ENCODE results near the gene PNMA6F. TPM values are rescaled to one million over a fixed set of nuclear protein-coding genes. Genes with fewer than 3 reads are reported as not detected.
"Not testable (repeated sequence)": the region's sequence is repeated elsewhere in the genome, so short reads cannot be mapped to it uniquely, and the experiment has no call there.

Gene PNMA6F
- total RNA-seq, 2 experiments from 2014 or later = not detected

- H3K4me3 ChIP-seq (ENCODE audit: low read length); H3K4me1 ChIP-seq (ENCODE audit: insufficient read depth, low read length); H3K4me3 Mint-ChIP-seq; H3K4me1 Mint-ChIP-seq (ENCODE audit: low read depth); CTCF ChIA-PET; H3K36me3 ChIP-seq (ENCODE audit: insufficient read depth, low read length); H3K27me3 Mint-ChIP-seq; H3K9me3 ChIP-seq (ENCODE audit: control insufficient read depth in 1 of 2, insufficient read depth in 1 of 2, low read length in 2 of 2); H3K36me3 Mint-ChIP-seq (ENCODE audit: low read depth); H3K27ac Mint-ChIP-seq; DNase-seq; POLR2A ChIA-PET; intact Hi-C loops (cut with DNase I, micrococcal nuclease); H3K27me3 ChIP-seq (ENCODE audit: control insufficient read depth in 1 of 2, insufficient read depth in 2 of 2, low read length in 2 of 2); ATAC-seq (ENCODE audit: poor library complexity); H3K27ac ChIP-seq (ENCODE audit: low read depth in 1 of 2, low read length in 2 of 2); H3K9me3 Mint-ChIP-seq: not testable (repeated sequence)
These were observed 45.5 kb downstream of the PNMA6F start for GRCh38 chrX:153276049-153276448.

GRCh38 chrX:153275418-153275817 lies 46.1 kb downstream of the PNMA6F start:
- H3K9me3 ChIP-seq (ENCODE audit: control insufficient read depth in 1 of 2, insufficient read depth in 1 of 2, low read length in 2 of 2); H3K27me3 Mint-ChIP-seq; H3K27ac ChIP-seq (ENCODE audit: low read depth in 1 of 2, low read length in 2 of 2); H3K9me3 Mint-ChIP-seq; POLR2A ChIA-PET; H3K27ac Mint-ChIP-seq; H3K27me3 ChIP-seq (ENCODE audit: control insufficient read depth in 1 of 2, insufficient read depth in 2 of 2, low read length in 2 of 2); DNase-seq; H3K4me3 ChIP-seq (ENCODE audit: low read length); CTCF ChIA-PET; H3K4me1 Mint-ChIP-seq (ENCODE audit: low read depth); H3K36me3 Mint-ChIP-seq (ENCODE audit: low read depth); intact Hi-C loops (cut with DNase I, micrococcal nuclease); ATAC-seq (ENCODE audit: poor library complexity); H3K4me3 Mint-ChIP-seq; H3K36me3 ChIP-seq (ENCODE audit: insufficient read depth, low read length); H3K4me1 ChIP-seq (ENCODE audit: insufficient read depth, low read length): not testable (repeated sequence)

GRCh38 chrX:153272584-153272983 lies 49.0 kb downstream of the PNMA6F start:
- POLR2A ChIA-PET; H3K4me1 Mint-ChIP-seq (ENCODE audit: low read depth); H3K9me3 Mint-ChIP-seq; H3K36me3 ChIP-seq (ENCODE audit: insufficient read depth, low read length); CTCF ChIA-PET; H3K27me3 ChIP-seq (ENCODE audit: control insufficient read depth in 1 of 2, insufficient read depth in 2 of 2, low read length in 2 of 2); H3K9me3 ChIP-seq (ENCODE audit: control insufficient read depth in 1 of 2, insufficient read depth in 1 of 2, low read length in 2 of 2); H3K27me3 Mint-ChIP-seq; H3K27ac ChIP-seq (ENCODE audit: low read depth in 1 of 2, low read length in 2 of 2); ATAC-seq (ENCODE audit: poor library complexity); intact Hi-C loops (cut with DNase I, micrococcal nuclease); H3K27ac Mint-ChIP-seq; H3K4me1 ChIP-seq (ENCODE audit: insufficient read depth, low read length); DNase-seq; H3K4me3 Mint-ChIP-seq; H3K36me3 Mint-ChIP-seq (ENCODE audit: low read depth); H3K4me3 ChIP-seq (ENCODE audit: low read length): not testable (repeated sequence)

GRCh38 chrX:153272070-153272469 lies 49.5 kb downstream of the PNMA6F start:
- H3K9me3 ChIP-seq (ENCODE audit: control insufficient read depth in 1 of 2, insufficient read depth in 1 of 2, low read length in 2 of 2); H3K27ac Mint-ChIP-seq; intact Hi-C loops (cut with DNase I, micrococcal nuclease); H3K36me3 ChIP-seq (ENCODE audit: insufficient read depth, low read length); H3K4me1 Mint-ChIP-seq (ENCODE audit: low read depth); H3K4me3 ChIP-seq (ENCODE audit: low read length); H3K4me3 Mint-ChIP-seq; H3K27ac ChIP-seq (ENCODE audit: low read depth in 1 of 2, low read length in 2 of 2); H3K36me3 Mint-ChIP-seq (ENCODE audit: low read depth); CTCF ChIA-PET; H3K27me3 ChIP-seq (ENCODE audit: control insufficient read depth in 1 of 2, insufficient read depth in 2 of 2, low read length in 2 of 2); H3K9me3 Mint-ChIP-seq; ATAC-seq (ENCODE audit: poor library complexity); DNase-seq; POLR2A ChIA-PET; H3K4me1 ChIP-seq (ENCODE audit: insufficient read depth, low read length); H3K27me3 Mint-ChIP-seq: not testable (repeated sequence)

Other genes with a start within 250 kb of the PNMA6F start
- gene PNMA6A, start 249.3 kb downstream of the PNMA6F start, total RNA-seq = under 1 TPM; 0.25 to 0.38 TPM
- not detected for gene MAGEA1, start 142.5 kb downstream of the PNMA6F start, total RNA-seq
- gene ZNF275, start 12.4 kb upstream of the PNMA6F start, total RNA-seq = 10 to 100 TPM; 10.5 to 11.3 TPM
- not detected for gene PNMA6E, start 79.6 kb upstream of the PNMA6F start, total RNA-seq
- gene ZFP92, start 89.7 kb upstream of the PNMA6F start, total RNA-seq = under 1 TPM; 0.08 to 0.11 TPM
- 1 to 10 TPM; 1.1 to 1.4 TPM for gene TREX2, start 124.3 kb upstream of the PNMA6F start, total RNA-seq
- gene HAUS7, start 148.8 kb upstream of the PNMA6F start, total RNA-seq = 10 to 100 TPM; 24.4 to 25.6 TPM
- gene BGN, start 173.2 kb upstream of the PNMA6F start, total RNA-seq = not detected
- gene ATP2B3, start 195.9 kb upstream of the PNMA6F start, total RNA-seq = not detected

Data from CD4-positive, alpha-beta T cell (primary cell).